Panc1 (cell line): Measurements from ENCODE around the gene GNRHR. TPM values are rescaled to one million over a fixed set of nuclear protein-coding genes. Genes with fewer than 3 reads are reported as not detected.

Experiments used
- ATAC-seq: fragments of 200-7000 bp; cut with Tn5 transposase; 2 replicates; pipeline ENCODE4 v1.9.1; 2020; ENCODE audit warnings: mild to moderate bottlenecking, moderate library complexity
- BruUV-seq: library from RNA; stranded (reverse); fragments of 400-500 nt; replicated peaks from 2 replicates; lab custom pipeline; 2021; lab: Mats Ljungman, UMichigan
- CTCF ChIA-PET: fragments of 300-600 bp; sonication (Branson Sonifier 250); formaldehyde crosslinking; loops from one replicate; lab custom pipeline; 2022; ENCODE audit warnings: antibody characterized with exemption; lab: Charles Lee
- POLR2A ChIA-PET: fragments of 300-600 bp; sonication (Branson Sonifier 250); formaldehyde crosslinking; loops from one replicate; lab custom pipeline; 2022; ENCODE audit warnings: antibody characterized with exemption; lab: Charles Lee
- DNase-seq: peaks from one replicate; pipeline ENCODE4 v3.0.0-alpha.2; 2010; ENCODE audit warnings: low read depth, low spot score
- H3K27ac ChIP-seq: 2 replicates; pipeline ENCODE4 v1.5.1; 2011; ENCODE audit warnings: mild to moderate bottlenecking, low read length, inconsistent platforms
- H3K27me3 ChIP-seq: fragments of 200-500 bp; sonication (Bioruptor generic); 2 replicates; pipeline ENCODE4 v1.6.0; 2014; ENCODE audit warnings: low read length, inconsistent platforms; ENCODE audit not compliant: control insufficient read depth, insufficient read depth
- H3K36me3 ChIP-seq: fragments of 200-500 bp; sonication (Bioruptor generic); 2 replicates; pipeline ENCODE4 v1.5.1; 2014; ENCODE audit warnings: inconsistent platforms, mild to moderate bottlenecking, low read length, moderate library complexity; ENCODE audit not compliant: control insufficient read depth, insufficient read depth
- H3K4me1 ChIP-seq: 2 replicates; pipeline ENCODE4 v1.5.1; 2011; ENCODE audit warnings: inconsistent platforms, mild to moderate bottlenecking, low read length, moderate library complexity; ENCODE audit not compliant: control insufficient read depth, insufficient read depth
- H3K4me3 ChIP-seq, 2 experiments: 2 replicates each; pipeline ENCODE4 v1.5.1; 2011 to 2012; ENCODE audit warnings: low read depth in 2 of 2, low read length in 2 of 2, mild to moderate bottlenecking in 2 of 2, inconsistent platforms in 1 of 2, moderate library complexity in 1 of 2
- H3K9me3 ChIP-seq: fragments of 200-500 bp; sonication (Bioruptor generic); 2 replicates; pipeline ENCODE4 v1.5.1; 2014; ENCODE audit warnings: low read depth, mild to moderate bottlenecking, inconsistent platforms, low read length, moderate library complexity; ENCODE audit not compliant: control insufficient read depth, insufficient read depth
- CTCF ChIP-seq: fragments of 450-650 bp; IDR thresholded peaks from 2 replicates; pipeline ENCODE4 v1.5.1; 2017; ENCODE audit warnings: mild to moderate bottlenecking
- POLR2AphosphoS5 ChIP-seq: IDR thresholded peaks from 2 replicates; pipeline ENCODE4 v1.6.1; 2012; ENCODE audit warnings: mild to moderate bottlenecking, low read depth, low read length, moderate library complexity
- REST ChIP-seq, 2 experiments: IDR thresholded peaks; 2 replicates each; pipeline ENCODE4 v1.6.1; 2011 to 2012; ENCODE audit warnings: low read depth in 2 of 2, control low read depth in 1 of 2, low read length in 1 of 2, mild to moderate bottlenecking in 1 of 2, moderate library complexity in 1 of 2; ENCODE audit not compliant: insufficient read depth in 1 of 2
- SIN3A ChIP-seq: IDR thresholded peaks from 2 replicates; pipeline ENCODE4 v1.6.1; 2012; ENCODE audit warnings: low read depth, mild to moderate bottlenecking, low read length, moderate library complexity, borderline replicate concordance; ENCODE audit not compliant: insufficient read depth
- TCF7L2 ChIP-seq: IDR thresholded peaks from 2 replicates; pipeline ENCODE4 v1.6.1; 2011; ENCODE audit warnings: mild to moderate bottlenecking, low read depth, low read length, inconsistent platforms
- in situ Hi-C: cut with HindIII; loops from 2 replicates; pipeline ENCODE4 v1.10.0; 2016; ENCODE audit warnings: low sequenced_read_pairs, low pct_unique_long_range_greater_than_20kb
- intact Hi-C: fragments of 100-400 bp; cut with micrococcal nuclease; formaldehyde crosslinking; loops from one replicate; pipeline ENCODE4 v1.10.0; 2022; ENCODE audit not compliant: unreplicated experiment
- total RNA-seq: library from RNA; stranded (reverse); gene quantifications from one replicate; pipeline ENCODE4 v1.2.1, GENCODE V29; 2021; ENCODE audit not compliant: unreplicated experiment

GNRHR gene
- total RNA-seq, 1 experiment from 2014 or later = not detected

GRCh38 chr4:67755974-67756373 is 1.8 kb upstream of the GNRHR start:
- in situ Hi-C loops (no loop called here), intact Hi-C loops (no loop called here)
- no peaks in the 10 kb centered on the region for H3K9me3 ChIP-seq
- H3K27ac ChIP-seq = no peak overlapping the region
- ChIA-PET CTCF (no interaction called here), POLR2A (no interaction called here)
- TF ChIP-seq TCF7L2 (no peak), SIN3A (no peak), REST (IDR thresholded peaks at IDR 0.05; ENCODE audit: insufficient read depth in 1 of 2, low read depth in 2 of 2, low read length in 1 of 2) (no peak), CTCF (no peak), POLR2AphosphoS5 (no peak)
- BruUV-seq = no TSS peak
- H3K36me3 ChIP-seq = no peaks in the 10 kb centered on the region
- ATAC-seq (no peak), DNase-seq (no peak)
- no peaks in the 10 kb centered on the region for H3K4me1 ChIP-seq
- H3K4me3 ChIP-seq = no peak overlapping the region
- no peaks in the 10 kb centered on the region for H3K27me3 ChIP-seq

- Histone ChIP-seq H3K4me1 (no peaks in the 10 kb centered on the region), H3K27ac (no peak overlapping the region), H3K36me3 (no peaks in the 10 kb centered on the region), H3K9me3 (no peaks in the 10 kb centered on the region), H3K4me3 (no peak overlapping the region), H3K27me3 (no peaks in the 10 kb centered on the region)
- intact Hi-C loops (no loop called here), in situ Hi-C loops (no loop called here)
- ChIA-PET CTCF (no interaction called here), POLR2A (no interaction called here)
- ATAC-seq (no peak), DNase-seq (no peak)
- BruUV-seq = no TSS peak
- TF ChIP-seq SIN3A = no peak
- no peak for TF ChIP-seq POLR2AphosphoS5
- TF ChIP-seq TCF7L2 = no peak
- no peak for TF ChIP-seq CTCF
Measured at GRCh38 chr4:67751260-67751659, 2.9 kb downstream of the GNRHR start.
